Testis (tissue), 3 donors: ENCODE measurements around the gene ADISSP. TPM values are rescaled to one million over a fixed set of nuclear protein-coding genes. Genes with fewer than 3 reads are reported as not detected.

Experiments used
- DNase-seq: peaks from one replicate; pipeline ENCODE4 v3.0.0-alpha.2; 2019
- H3K27ac ChIP-seq, 2 donors: fragments of 200-600 bp; sonication (generic); one replicate each; pipeline ENCODE4 v1.5.1; 2019
- H3K27me3 ChIP-seq: fragments of 200-600 bp; sonication (generic); one replicate; pipeline ENCODE4 v1.5.1; 2019
- H3K36me3 ChIP-seq: fragments of 200-600 bp; sonication (generic); one replicate; pipeline ENCODE4 v1.5.1; 2017; ENCODE audit warnings: low read depth; ENCODE audit errors: missing control alignments
- H3K4me1 ChIP-seq: fragments of 200-600 bp; sonication (generic); one replicate; pipeline ENCODE4 v1.5.1; 2019
- H3K4me3 ChIP-seq, 2 donors: fragments of 200-600 bp; sonication (generic); one replicate each; pipeline ENCODE4 v1.5.1; 2017 to 2019
- H3K9me3 ChIP-seq: fragments of 200-600 bp; sonication (generic); one replicate; pipeline ENCODE4 v1.5.1; 2017
- CTCF ChIP-seq, 3 experiments: fragments of 450-650 bp in 2 of 3; fragments of 200-600 bp in 1 of 3; sonication (generic) in 1 of 3; IDR thresholded peaks; one replicate each; pipeline ENCODE4 v1.5.1; 2016 to 2019; ENCODE audit warnings: antibody characterized with exemption in 3 of 3, mild to moderate bottlenecking in 2 of 3, moderate library complexity in 1 of 3
- POLR2A ChIP-seq: fragments of 450-650 bp; IDR thresholded peaks from one replicate; pipeline ENCODE4 v1.6.1; 2017; ENCODE audit warnings: antibody characterized with exemption, mild to moderate bottlenecking, moderate library complexity
- WGBS, 2 donors: methylation state at CpG; one replicate each; pipeline ENCODE4 v1.1.5; 2018; 5-methylcytosine and 5-hydroxymethylcytosine counted together
- intact Hi-C: fragments of 100-400 bp; cut with DNase I; formaldehyde crosslinking; loops from one replicate; pipeline ENCODE4 v1.15.1; 2023; ENCODE audit warnings: low total_unique reads
- polyA plus RNA-seq: library from polyadenylated mRNA; stranded (reverse); fragments of 350-450 nt; fragmentation: Illumina TruSeq; extraction: RNeasy Lipid Tissue Mini Kit (QIAGEN cat#74804); gene quantifications from one replicate; pipeline ENCODE4 v1.2.3, GENCODE V29; 2014; ENCODE audit warnings: low read depth, low replicate concordance; ENCODE audit not compliant: insufficient read depth
- total RNA-seq, 2 donors: library from RNA; depleted of rRNA; stranded (reverse); fragments of >200 nt; gene quantifications; one replicate each; pipeline ENCODE4 v1.2.3, GENCODE V29; 2016

ADISSP gene
- total and polyA plus RNA-seq, 3 donors from 2014 or later: 17.6 to 36.5 (median 19.7) TPM

GRCh38 chr20:3729811-3730540, 37.6 kb downstream of the ADISSP start:
- Histone ChIP-seq H3K9me3 (no peaks in the 10 kb centered on the region), H3K4me3 (no peak overlapping the region), H3K4me1 (peaks cover 4% of the 10 kb centered on the region), H3K27me3 (no peaks in the 10 kb centered on the region), H3K27ac (no peak overlapping the region), H3K36me3 (no peaks in the 10 kb centered on the region)
- DNase-seq: no peak
- WGBS, 2 donors: 77 to 84% methylated on average over 8 of the region's 8 CpGs
- no peak for TF ChIP-seq POLR2A
- no peak for TF ChIP-seq CTCF (IDR thresholded peaks at IDR 0.05)
- intact Hi-C loops: no loop called here

GRCh38 chr20:3729378-3729777, 38.2 kb downstream of the ADISSP start:
- peaks cover 4% of the 10 kb centered on the region for H3K4me1 ChIP-seq
- no peaks in the 10 kb centered on the region for H3K27me3 ChIP-seq
- TF ChIP-seq POLR2A: no peak
- no peak for TF ChIP-seq CTCF (IDR thresholded peaks at IDR 0.05)
- H3K4me3 ChIP-seq: no peak overlapping the region
- no peak overlapping the region for H3K27ac ChIP-seq
- WGBS, 2 donors: 87 to 100% methylated on average over 2 to 6 of the region's 6 CpGs
- intact Hi-C loops: no loop called here
- H3K9me3 ChIP-seq: no peaks in the 10 kb centered on the region
- no peaks in the 10 kb centered on the region for H3K36me3 ChIP-seq
- no peak for DNase-seq

GRCh38 chr20:3728876-3729275, 38.7 kb downstream of the ADISSP start:
- 85% methylated on average over 3 of the region's 3 CpGs; no CpG with 5 or more reads in 1 of the 2 donors for WGBS, 2 donors
- H3K9me3 ChIP-seq: no peaks in the 10 kb centered on the region
- no peak for DNase-seq
- H3K4me1 ChIP-seq: peaks cover 4% of the 10 kb centered on the region
- no peaks in the 10 kb centered on the region for H3K27me3 ChIP-seq
- no peaks in the 10 kb centered on the region for H3K36me3 ChIP-seq
- H3K27ac ChIP-seq: no peak overlapping the region
- intact Hi-C loops: no loop called here
- no peak overlapping the region for H3K4me3 ChIP-seq
- TF ChIP-seq CTCF (IDR thresholded peaks at IDR 0.05) (no peak), POLR2A (no peak)

- Histone ChIP-seq H3K4me1 (peaks cover 4% of the 10 kb centered on the region), H3K27ac (no peak overlapping the region), H3K9me3 (no peaks in the 10 kb centered on the region), H3K4me3 (no peak overlapping the region), H3K27me3 (no peaks in the 10 kb centered on the region), H3K36me3 (no peaks in the 10 kb centered on the region)
- no peak for TF ChIP-seq POLR2A
- intact Hi-C loops: no loop called here
- 87 to 94% methylated on average over 5 of the region's 5 CpGs for WGBS, 2 donors
- no peak for DNase-seq
These were observed 39.2 kb downstream of the ADISSP start for GRCh38 chr20:3728354-3728753.

- H3K36me3 ChIP-seq: no peaks in the 10 kb centered on the region
- WGBS, 2 donors: 42 to 43% methylated on average over 11 of the region's 11 CpGs
- H3K9me3 ChIP-seq: no peaks in the 10 kb centered on the region
- peaks cover 4% of the 10 kb centered on the region for H3K4me1 ChIP-seq
- peak overlapping the region; percentile 4 to 55 for H3K27ac ChIP-seq
- TF ChIP-seq CTCF (IDR thresholded peaks at IDR 0.05) (no peak), POLR2A (no peak)
- DNase-seq: peak; percentile 48
- no peak overlapping the region for H3K4me3 ChIP-seq
- intact Hi-C loops: no loop called here
- H3K27me3 ChIP-seq: no peaks in the 10 kb centered on the region
These were observed 40.0 kb downstream of the ADISSP start for GRCh38 chr20:3727401-3728021.
